HEK293T (cell line): ENCODE results near the gene KRTAP10-8.

Experiments used
- BHLHE40 ChIP-seq: fragments of 450-650 bp; IDR thresholded peaks from 2 replicates; pipeline ENCODE4 v1.6.1; 2016; ENCODE audit warnings: mild to moderate bottlenecking, moderate library complexity, borderline replicate concordance
- FOXM1 ChIP-seq: fragments of 450-650 bp; IDR thresholded peaks from 2 replicates; pipeline ENCODE4 v1.6.1; 2017; ENCODE audit warnings: mild to moderate bottlenecking, borderline replicate concordance
- HDGF ChIP-seq: fragments of 450-650 bp; IDR thresholded peaks from 2 replicates; pipeline ENCODE4 v1.6.1; 2017; ENCODE audit warnings: antibody characterized with exemption, borderline replicate concordance
- PKNOX1 ChIP-seq: fragments of 450-650 bp; IDR thresholded peaks from 2 replicates; pipeline ENCODE4 v1.6.1; 2016
- SP1 ChIP-seq: fragments of 450-650 bp; IDR thresholded peaks from 2 replicates; pipeline ENCODE4 v1.6.1; 2017
- TARDBP ChIP-seq: fragments of 450-650 bp; IDR thresholded peaks from 2 replicates; pipeline ENCODE4 v1.6.1; 2016
- ZNF384 ChIP-seq: fragments of 450-650 bp; IDR thresholded peaks from 2 replicates; pipeline ENCODE4 v1.6.1; 2016

- TF ChIP-seq FOXM1: no peak
- no peak for TF ChIP-seq TARDBP
- no peak for TF ChIP-seq SP1
- TF ChIP-seq HDGF: no peak
- no peak for TF ChIP-seq PKNOX1
- no peak for TF ChIP-seq ZNF384
- no peak for TF ChIP-seq BHLHE40
These were observed 39.2 kb downstream of the KRTAP10-8 start for GRCh38 chr21:44650973-44651675.
